ENCODE data around the gene C3orf20.

Gene C3orf20

GRCh38 chr3:14791343-14791945 lies 116.5 kb downstream of the C3orf20 start:
- peak; percentile 68 for TF ChIP-seq CTCF (IDR thresholded peaks at IDR 0.05; ENCODE audit: insufficient read depth, low read length, missing control alignments)
- POLR2A ChIA-PET = no interaction called here
- no peak overlapping the region for H3K4me3 ChIP-seq (ENCODE audit: low read depth, low read length)
- CTCF ChIA-PET = interaction anchor here (2.5 to 4.8 kb wide), 2 partner anchors 11 kb away, joined by 16 to 24 read pairs; no protein-coding TSS in a partner anchor
- no peak for DNase-seq (ENCODE audit: low read depth, low spot score)

- no peak overlapping the region for H3K4me3 ChIP-seq (ENCODE audit: low read depth, low read length)
- POLR2A ChIA-PET = interaction anchor here (0.8 kb wide), 1 partner anchor 114 kb away, joined by 3 read pairs; no protein-coding TSS in a partner anchor
- DNase-seq (ENCODE audit: low read depth, low spot score) = no peak
- no peak for TF ChIP-seq CTCF (IDR thresholded peaks at IDR 0.05; ENCODE audit: insufficient read depth, low read length, missing control alignments)
- CTCF ChIA-PET = interaction anchor here (4.8 kb wide), 1 partner anchor 12 kb away, joined by 24 read pairs; no protein-coding TSS in a partner anchor
These were observed 117.8 kb downstream of the C3orf20 start for GRCh38 chr3:14792691-14793121.

- CTCF ChIA-PET = interaction anchor here (4.8 kb wide), 1 partner anchor 12 kb away, joined by 24 read pairs; no protein-coding TSS in a partner anchor
- POLR2A ChIA-PET = no interaction called here
- H3K4me3 ChIP-seq (ENCODE audit: low read depth, low read length) = no peak overlapping the region
- TF ChIP-seq CTCF (IDR thresholded peaks at IDR 0.05; ENCODE audit: insufficient read depth, low read length, missing control alignments) = no peak
- DNase-seq (ENCODE audit: low read depth, low spot score) = no peak
These were observed 118.4 kb downstream of the C3orf20 start for GRCh38 chr3:14793126-14793857.

- CTCF ChIA-PET = interaction anchor here (4.8 kb wide), 1 partner anchor 13 kb away, joined by 24 read pairs; no protein-coding TSS in a partner anchor
- no peak for DNase-seq (ENCODE audit: low read depth, low spot score)
- no peak overlapping the region for H3K4me3 ChIP-seq (ENCODE audit: low read depth, low read length)
- TF ChIP-seq CTCF (IDR thresholded peaks at IDR 0.05; ENCODE audit: insufficient read depth, low read length, missing control alignments) = no peak
- POLR2A ChIA-PET = no interaction called here
These were observed 118.9 kb downstream of the C3orf20 start for GRCh38 chr3:14793858-14794234.

GRCh38 chr3:14794435-14794834 lies 119.5 kb downstream of the C3orf20 start:
- H3K4me3 ChIP-seq (ENCODE audit: low read depth, low read length) = no peak overlapping the region
- ChIA-PET POLR2A (no interaction called here), CTCF (interaction anchor here (4.8 kb wide), 1 partner anchor 14 kb away, joined by 24 read pairs; no protein-coding TSS in a partner anchor)
- DNase-seq (ENCODE audit: low read depth, low spot score) = no peak
- no peak for TF ChIP-seq CTCF (IDR thresholded peaks at IDR 0.05; ENCODE audit: insufficient read depth, low read length, missing control alignments)

- no peak overlapping the region for H3K4me3 ChIP-seq (ENCODE audit: low read depth, low read length)
- POLR2A ChIA-PET = no interaction called here
- TF ChIP-seq CTCF (IDR thresholded peaks at IDR 0.05; ENCODE audit: insufficient read depth, low read length, missing control alignments) = no peak
- CTCF ChIA-PET = interaction anchor here (1.3 to 4.8 kb wide), 2 partner anchors 15 to 125 kb away, joined by 3 to 24 read pairs; no protein-coding TSS in a partner anchor
- no peak for DNase-seq (ENCODE audit: low read depth, low spot score)
These were observed 121.1 kb downstream of the C3orf20 start for GRCh38 chr3:14795996-14796395.
